LNCaP clone FGC (cell line): ENCODE measurements around the gene MEST.

Source experiments
- DNase-seq: peaks from one replicate; pipeline ENCODE4 v3.0.0-alpha.2; 2011; ENCODE audit warnings: low read depth
- H3K4me3 ChIP-seq: 2 replicates; pipeline ENCODE4 v1.5.1; 2011; ENCODE audit warnings: mild to moderate bottlenecking, low read depth, low read length, control low read depth
- CTCF ChIP-seq: IDR thresholded peaks from 2 replicates; pipeline ENCODE4 v1.5.1; 2012; ENCODE audit warnings: mild to moderate bottlenecking; ENCODE audit not compliant: control insufficient read depth, insufficient read depth; ENCODE audit errors: extremely low read depth

The MEST gene

GRCh38 chr7:130454959-130455358, 36.9 kb upstream of the MEST start:
- no peak for DNase-seq
- H3K4me3 ChIP-seq = no peak overlapping the region
- TF ChIP-seq CTCF = no peak

GRCh38 chr7:130458257-130458656, 33.6 kb upstream of the MEST start:
- H3K4me3 ChIP-seq = no peak overlapping the region
- TF ChIP-seq CTCF = no peak
- DNase-seq = no peak

GRCh38 chr7:130461272-130461671, 30.6 kb upstream of the MEST start:
- DNase-seq = no peak
- TF ChIP-seq CTCF = no peak
- H3K4me3 ChIP-seq = no peak overlapping the region

GRCh38 chr7:130463553-130464434, 28.1 kb upstream of the MEST start:
- DNase-seq = no peak
- no peak overlapping the region for H3K4me3 ChIP-seq
- TF ChIP-seq CTCF = no peak

- DNase-seq = no peak
- no peak overlapping the region for H3K4me3 ChIP-seq
- no peak for TF ChIP-seq CTCF
Observed at GRCh38 chr7:130468612-130469011, 23.3 kb upstream of the MEST start.

GRCh38 chr7:130471974-130472373, 19.9 kb upstream of the MEST start:
- TF ChIP-seq CTCF = no peak
- no peak for DNase-seq
- no peak overlapping the region for H3K4me3 ChIP-seq

GRCh38 chr7:130473289-130473688, 18.6 kb upstream of the MEST start:
- no peak overlapping the region for H3K4me3 ChIP-seq
- no peak for TF ChIP-seq CTCF
- DNase-seq = no peak
